ENCODE data around the gene GRWD1.

GRWD1 gene

DNA sequence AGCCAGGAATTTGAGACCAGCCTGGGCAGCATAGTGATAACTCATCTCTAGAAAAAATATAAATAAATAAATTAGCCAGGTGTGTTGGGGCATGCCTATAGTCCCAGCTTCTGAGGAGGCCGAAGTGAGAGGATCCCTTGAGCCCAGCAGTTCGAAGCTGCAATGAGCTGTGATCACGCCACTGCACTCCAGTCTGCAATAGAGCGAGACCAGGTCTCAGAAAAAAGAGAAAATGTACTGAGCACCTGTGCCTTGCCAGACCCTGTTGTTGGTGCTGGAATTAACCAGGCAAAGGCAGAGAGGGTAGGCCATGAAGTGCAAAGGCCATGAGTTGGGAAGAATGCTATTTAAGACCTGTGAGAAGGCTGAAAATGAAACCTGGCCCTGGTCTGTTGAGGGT is 26.1 kb downstream of the GRWD1 start:
- H2AFZ ChIP-seq (ENCODE audit: low read length) = no peak overlapping the region
- H3K27ac ChIP-seq (ENCODE audit: low read depth, low read length, poor library complexity, severe bottlenecking) = no peak overlapping the region
- no peaks in the 10 kb centered on the region for H3K79me2 ChIP-seq (ENCODE audit: insufficient read depth, low read length)
- H4K20me1 ChIP-seq (ENCODE audit: insufficient read depth, low read length) = no peaks in the 10 kb centered on the region
- H3K9me2 ChIP-seq (ENCODE audit: low read depth, low read length) = no peaks in the 10 kb centered on the region
- H3K4me3 ChIP-seq (ENCODE audit: low read depth, low read length, poor library complexity, severe bottlenecking) = no peak overlapping the region
- no peaks in the 10 kb centered on the region for H3K27me3 ChIP-seq (ENCODE audit: insufficient read depth, low read length)
- H3K4me1 ChIP-seq (ENCODE audit: insufficient read depth, low read length, severe bottlenecking) = peaks cover 12% of the 10 kb centered on the region
- H3K4me2 ChIP-seq (ENCODE audit: low read length) = no peak overlapping the region
- peaks cover 52% of the 10 kb centered on the region for H3K36me3 ChIP-seq (ENCODE audit: insufficient read depth, low read length)
- no peaks in the 10 kb centered on the region for H3F3A ChIP-seq (ENCODE audit: insufficient read depth, low read length)
- no peak for TF ChIP-seq EZH2 (IDR thresholded peaks at IDR 0.05; ENCODE audit: borderline replicate concordance, low read length)
- TF ChIP-seq, protein P1, sequence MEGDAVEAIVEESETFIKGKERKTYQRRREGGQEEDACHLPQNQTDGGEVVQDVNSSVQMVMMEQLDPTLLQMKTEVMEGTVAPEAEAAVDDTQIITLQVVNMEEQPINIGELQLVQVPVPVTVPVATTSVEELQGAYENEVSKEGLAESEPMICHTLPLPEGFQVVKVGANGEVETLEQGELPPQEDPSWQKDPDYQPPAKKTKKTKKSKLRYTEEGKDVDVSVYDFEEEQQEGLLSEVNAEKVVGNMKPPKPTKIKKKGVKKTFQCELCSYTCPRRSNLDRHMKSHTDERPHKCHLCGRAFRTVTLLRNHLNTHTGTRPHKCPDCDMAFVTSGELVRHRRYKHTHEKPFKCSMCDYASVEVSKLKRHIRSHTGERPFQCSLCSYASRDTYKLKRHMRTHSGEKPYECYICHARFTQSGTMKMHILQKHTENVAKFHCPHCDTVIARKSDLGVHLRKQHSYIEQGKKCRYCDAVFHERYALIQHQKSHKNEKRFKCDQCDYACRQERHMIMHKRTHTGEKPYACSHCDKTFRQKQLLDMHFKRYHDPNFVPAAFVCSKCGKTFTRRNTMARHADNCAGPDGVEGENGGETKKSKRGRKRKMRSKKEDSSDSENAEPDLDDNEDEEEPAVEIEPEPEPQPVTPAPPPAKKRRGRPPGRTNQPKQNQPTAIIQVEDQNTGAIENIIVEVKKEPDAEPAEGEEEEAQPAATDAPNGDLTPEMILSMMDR (IDR thresholded peaks at IDR 0.05; ENCODE audit: low read length) = no peak
- H3K9me3 ChIP-seq (ENCODE audit: low read length) = no peaks in the 10 kb centered on the region
- no peak overlapping the region for H3K9ac ChIP-seq (ENCODE audit: low read length)

DNA sequence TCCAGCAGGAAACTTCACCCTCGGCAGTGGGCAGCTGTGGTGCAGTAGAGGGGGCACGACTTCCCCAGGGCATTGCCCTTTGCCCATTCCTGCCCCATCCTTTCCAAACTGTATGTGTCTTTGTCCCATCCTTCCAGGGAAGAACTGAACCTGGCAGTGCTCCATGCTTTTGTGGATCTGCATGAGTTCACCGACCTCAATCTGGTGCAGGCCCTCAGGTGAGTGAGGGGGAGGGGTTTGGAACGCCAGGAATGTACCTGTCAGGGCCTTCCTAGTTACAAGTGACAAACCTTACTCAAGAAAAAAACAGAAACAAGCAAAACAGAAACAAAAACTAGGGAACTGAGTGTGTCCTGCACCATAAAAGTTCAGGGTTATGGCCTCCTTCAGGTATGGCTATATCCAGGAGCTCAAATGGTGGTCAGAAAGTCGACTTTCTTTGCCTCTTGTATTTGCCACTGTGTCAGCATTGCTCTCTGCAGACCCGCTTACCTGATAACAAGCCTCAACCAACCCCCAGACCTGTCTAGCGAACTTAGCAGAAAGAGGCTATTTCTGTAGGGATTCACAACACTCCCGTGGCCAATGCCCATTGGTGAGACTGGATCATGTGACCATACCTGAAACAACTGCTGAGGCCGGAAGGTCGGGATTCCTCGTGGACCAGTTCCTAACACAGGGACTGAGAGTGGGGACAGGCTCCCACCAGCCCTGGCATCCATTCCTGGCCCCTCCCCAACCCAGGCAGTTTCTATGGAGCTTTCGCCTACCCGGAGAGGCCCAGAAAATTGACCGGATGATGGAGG is 27.6 kb downstream of the GRWD1 start:
- Histone ChIP-seq H3K9ac (ENCODE audit: low read length) (no peak overlapping the region), H3K9me2 (ENCODE audit: low read depth, low read length) (no peaks in the 10 kb centered on the region), H3K4me2 (ENCODE audit: low read length) (no peak overlapping the region), H3K36me3 (ENCODE audit: insufficient read depth, low read length) (peaks cover 59% of the 10 kb centered on the region), H2AFZ (ENCODE audit: low read length) (no peak overlapping the region), H3K79me2 (ENCODE audit: insufficient read depth, low read length) (no peaks in the 10 kb centered on the region), H3F3A (ENCODE audit: insufficient read depth, low read length) (no peaks in the 10 kb centered on the region), H3K4me1 (ENCODE audit: insufficient read depth, low read length, severe bottlenecking) (peaks cover 9% of the 10 kb centered on the region), H3K9me3 (ENCODE audit: low read length) (no peaks in the 10 kb centered on the region), H3K27me3 (ENCODE audit: insufficient read depth, low read length) (no peaks in the 10 kb centered on the region), H3K4me3 (ENCODE audit: low read depth, low read length, poor library complexity, severe bottlenecking) (no peak overlapping the region), H3K27ac (ENCODE audit: low read depth, low read length, poor library complexity, severe bottlenecking) (no peak overlapping the region), H4K20me1 (ENCODE audit: insufficient read depth, low read length) (no peaks in the 10 kb centered on the region)
- TF ChIP-seq EZH2 (IDR thresholded peaks at IDR 0.05; ENCODE audit: borderline replicate concordance, low read length) = no peak
- TF ChIP-seq, protein P1 (IDR thresholded peaks at IDR 0.05; ENCODE audit: low read length) = no peak

DNA sequence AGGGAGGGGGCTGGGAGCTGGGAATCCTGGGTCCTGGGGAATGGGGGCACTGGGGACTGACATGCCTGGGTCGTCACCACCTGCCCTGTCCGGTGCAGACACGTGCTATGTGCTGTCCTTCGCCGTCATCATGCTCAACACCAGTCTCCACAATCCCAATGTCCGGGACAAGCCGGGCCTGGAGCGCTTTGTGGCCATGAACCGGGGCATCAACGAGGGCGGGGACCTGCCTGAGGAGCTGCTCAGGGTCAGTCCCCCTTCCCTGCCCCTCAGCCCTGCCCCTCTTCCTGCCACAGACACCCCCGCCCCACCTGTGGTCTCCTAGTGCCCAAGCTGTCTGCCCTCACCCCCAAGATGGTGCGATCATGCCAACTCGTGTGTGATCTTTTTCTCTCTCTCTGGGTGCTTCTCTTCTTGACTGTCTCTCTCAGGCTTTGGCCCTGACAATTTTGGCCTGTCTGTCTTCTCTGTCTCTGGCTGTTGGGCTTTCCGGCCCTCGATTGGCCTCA is 28.4 kb downstream of the GRWD1 start:
- Histone ChIP-seq H3K36me3 (ENCODE audit: insufficient read depth, low read length) (peaks cover 64% of the 10 kb centered on the region), H3K4me2 (ENCODE audit: low read length) (no peak overlapping the region), H3K79me2 (ENCODE audit: insufficient read depth, low read length) (no peaks in the 10 kb centered on the region), H2AFZ (ENCODE audit: low read length) (no peak overlapping the region), H3K4me3 (ENCODE audit: low read depth, low read length, poor library complexity, severe bottlenecking) (no peak overlapping the region), H3K27ac (ENCODE audit: low read depth, low read length, poor library complexity, severe bottlenecking) (no peak overlapping the region), H3K9ac (ENCODE audit: low read length) (no peak overlapping the region), H3K9me2 (ENCODE audit: low read depth, low read length) (no peaks in the 10 kb centered on the region), H3K27me3 (ENCODE audit: insufficient read depth, low read length) (no peaks in the 10 kb centered on the region), H3K9me3 (ENCODE audit: low read length) (no peaks in the 10 kb centered on the region), H3K4me1 (ENCODE audit: insufficient read depth, low read length, severe bottlenecking) (peaks cover 7% of the 10 kb centered on the region), H4K20me1 (ENCODE audit: insufficient read depth, low read length) (no peaks in the 10 kb centered on the region), H3F3A (ENCODE audit: insufficient read depth, low read length) (no peaks in the 10 kb centered on the region)
- TF ChIP-seq, protein P1 (IDR thresholded peaks at IDR 0.05; ENCODE audit: low read length) = no peak
- no peak for TF ChIP-seq EZH2 (IDR thresholded peaks at IDR 0.05; ENCODE audit: borderline replicate concordance, low read length)
